Lower leg skin (tissue), 3 donors: Measurements from ENCODE around the gene TNIP1.

Experiments
- POLR2A ChIP-seq, 2 donors: fragments of 450-650 bp; IDR thresholded peaks; one replicate each; pipeline ENCODE4 v1.6.1; 2016 to 2017; ENCODE audit warnings: antibody characterized with exemption in 2 of 2, mild to moderate bottlenecking in 1 of 2, moderate library complexity in 1 of 2
- TF ChIP-seq, protein P1 (sequence below), 3 donors: fragments of 450-650 bp; IDR thresholded peaks; one replicate each; pipeline ENCODE4 v1.5.1; 2016; ENCODE audit warnings: antibody characterized with exemption in 3 of 3, mild to moderate bottlenecking in 3 of 3, moderate library complexity in 2 of 3

DNA sequence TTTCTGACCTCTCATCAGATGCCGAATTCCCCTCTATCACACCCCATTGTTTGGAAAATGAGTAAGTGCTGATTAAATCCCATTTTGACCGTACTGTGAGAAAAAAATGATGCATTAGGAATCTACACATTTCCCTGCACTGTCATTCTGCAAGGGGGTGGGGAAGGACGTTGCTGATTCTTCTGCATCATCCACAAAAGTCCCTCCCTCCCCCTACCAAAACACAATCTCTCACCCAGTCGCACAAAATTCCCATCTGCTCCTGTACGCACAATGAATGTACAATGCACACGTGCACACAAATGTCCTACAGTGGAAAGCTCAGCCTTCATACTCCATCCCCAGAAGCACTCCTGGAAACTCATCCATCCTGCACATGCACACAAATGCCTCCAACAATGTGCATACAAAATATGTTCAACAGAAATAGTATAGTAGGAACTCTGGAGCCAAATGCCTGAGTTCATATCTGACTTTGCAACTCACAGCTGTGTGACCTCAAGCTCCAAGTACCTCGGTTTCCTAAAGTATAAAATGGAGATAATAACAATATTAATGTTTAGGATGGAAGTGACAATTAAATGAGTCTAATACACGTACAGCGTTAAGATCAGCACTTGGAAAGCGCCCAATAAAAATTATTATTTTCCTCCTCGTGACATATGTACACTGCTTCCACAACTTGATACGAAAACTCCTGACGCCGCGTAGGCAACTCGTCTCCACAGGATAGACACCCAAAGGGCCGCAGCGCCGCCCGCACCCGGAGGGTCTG, 809 bp downstream of the TNIP1 start:
- TF ChIP-seq, protein P1, sequence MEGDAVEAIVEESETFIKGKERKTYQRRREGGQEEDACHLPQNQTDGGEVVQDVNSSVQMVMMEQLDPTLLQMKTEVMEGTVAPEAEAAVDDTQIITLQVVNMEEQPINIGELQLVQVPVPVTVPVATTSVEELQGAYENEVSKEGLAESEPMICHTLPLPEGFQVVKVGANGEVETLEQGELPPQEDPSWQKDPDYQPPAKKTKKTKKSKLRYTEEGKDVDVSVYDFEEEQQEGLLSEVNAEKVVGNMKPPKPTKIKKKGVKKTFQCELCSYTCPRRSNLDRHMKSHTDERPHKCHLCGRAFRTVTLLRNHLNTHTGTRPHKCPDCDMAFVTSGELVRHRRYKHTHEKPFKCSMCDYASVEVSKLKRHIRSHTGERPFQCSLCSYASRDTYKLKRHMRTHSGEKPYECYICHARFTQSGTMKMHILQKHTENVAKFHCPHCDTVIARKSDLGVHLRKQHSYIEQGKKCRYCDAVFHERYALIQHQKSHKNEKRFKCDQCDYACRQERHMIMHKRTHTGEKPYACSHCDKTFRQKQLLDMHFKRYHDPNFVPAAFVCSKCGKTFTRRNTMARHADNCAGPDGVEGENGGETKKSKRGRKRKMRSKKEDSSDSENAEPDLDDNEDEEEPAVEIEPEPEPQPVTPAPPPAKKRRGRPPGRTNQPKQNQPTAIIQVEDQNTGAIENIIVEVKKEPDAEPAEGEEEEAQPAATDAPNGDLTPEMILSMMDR (IDR thresholded peaks at IDR 0.05), result no peak
- no peak for TF ChIP-seq POLR2A (IDR thresholded peaks at IDR 0.05)
